ENCODE measurements around the gene MAPK8IP2. TPM values are rescaled to one million over a fixed set of nuclear protein-coding genes. Genes with fewer than 3 reads are reported as not detected.

MAPK8IP2 gene
- total and polyA plus RNA-seq, 2 of the 13 experiments (the other 11 are each of a cell fraction or from before 2014, with no cell fraction given), result 1.3 to 2.6 TPM

- peak; percentile 55; the same call in 1 of the 2 replicates for TF ChIP-seq USF2 (IDR thresholded peaks at IDR 0.05; ENCODE audit: low read depth, low read length)
- peak; percentile 62; the same call in 1 of the 2 replicates for TF ChIP-seq USF2 (CRISPR knock-in tag; IDR thresholded peaks at IDR 0.05; ENCODE audit: borderline replicate concordance)
- 0 out of 2 replicates have a peak, but pooled peaks have one; percentile 64 for TF ChIP-seq ZNF772 (CRISPR knock-in tag; IDR thresholded peaks at IDR 0.05)
- no peak for TF ChIP-seq TFE3 (CRISPR knock-in tag; IDR thresholded peaks at IDR 0.05)
- TF ChIP-seq BRF2 (CRISPR knock-in tag; IDR thresholded peaks at IDR 0.05), result no peak
- no peak for TF ChIP-seq ZNF562 (CRISPR knock-in tag; IDR thresholded peaks at IDR 0.05; ENCODE audit: borderline replicate concordance)
- TF ChIP-seq IRX3 (CRISPR knock-in tag; IDR thresholded peaks at IDR 0.05; ENCODE audit: borderline replicate concordance, low read depth), result no peak
- TF ChIP-seq ZFAT (CRISPR knock-in tag; conservative IDR thresholded peaks at IDR 0.05), result no peak
- TF ChIP-seq SNAI1 (CRISPR knock-in tag; IDR thresholded peaks at IDR 0.05; ENCODE audit: borderline replicate concordance), result no peak
- peak; percentile 42; the same call in 1 of the 2 replicates for TF ChIP-seq DMAP1 (CRISPR knock-in tag; IDR thresholded peaks at IDR 0.05)
- TF ChIP-seq MEF2D (CRISPR knock-in tag; IDR thresholded peaks at IDR 0.05), result no peak
- no peak for TF ChIP-seq ZMAT5 (CRISPR knock-in tag; IDR thresholded peaks at IDR 0.05; ENCODE audit: borderline replicate concordance, low read depth)
- TF ChIP-seq PHF8 (CRISPR knock-in tag; IDR thresholded peaks at IDR 0.05), result no peak
- peak; percentile 40; the same call in 1 of the 2 replicates for TF ChIP-seq ZBTB2 (CRISPR knock-in tag; IDR thresholded peaks at IDR 0.05; ENCODE audit: low read depth)
- no peak for TF ChIP-seq KDM5A (IDR thresholded peaks at IDR 0.05; ENCODE audit: borderline replicate concordance, low read length)
- TF ChIP-seq RXRB (CRISPR knock-in tag; IDR thresholded peaks at IDR 0.05; ENCODE audit: borderline replicate concordance), result no peak
- no peak for TF ChIP-seq ZNF563 (CRISPR knock-in tag; IDR thresholded peaks at IDR 0.05)
- TF ChIP-seq TRIM22 (IDR thresholded peaks at IDR 0.05), result no peak
Measured at GRCh38 chr22:50622723-50623327, 22.2 kb downstream of the MAPK8IP2 start (continued).
